NB4 (cell line): ENCODE data around the gene ELFN2.
A peak's percentile ranks its signal among the peaks of the same experiment; 100 is the strongest.

Experiments
- DNase-seq: peaks from one replicate; pipeline ENCODE4 v3.0.0; 2010; ENCODE audit warnings: low read depth
- H3K4me3 ChIP-seq: one replicate; pipeline ENCODE4 v1.5.1; 2011; ENCODE audit warnings: mild to moderate bottlenecking, low read depth, low read length, moderate library complexity
- MYC ChIP-seq: IDR thresholded peaks from 2 replicates; pipeline ENCODE4 v1.6.1; 2011; ENCODE audit warnings: low read depth, low read length
- POLR2A ChIP-seq: IDR thresholded peaks from 2 replicates; pipeline ENCODE4 v1.6.1; 2011; ENCODE audit warnings: mild to moderate bottlenecking; ENCODE audit not compliant: insufficient read length; ENCODE audit errors: extremely low read depth
- TF ChIP-seq, protein P1 (sequence below): IDR thresholded peaks from one replicate; pipeline ENCODE4 v1.5.1; 2012; ENCODE audit warnings: low read depth, low read length
- TF ChIP-seq, protein P2 (sequence below): IDR thresholded peaks from 2 replicates; pipeline ENCODE4 v1.6.1; 2011; ENCODE audit warnings: low read depth, low read length

The ELFN2 gene

DNA sequence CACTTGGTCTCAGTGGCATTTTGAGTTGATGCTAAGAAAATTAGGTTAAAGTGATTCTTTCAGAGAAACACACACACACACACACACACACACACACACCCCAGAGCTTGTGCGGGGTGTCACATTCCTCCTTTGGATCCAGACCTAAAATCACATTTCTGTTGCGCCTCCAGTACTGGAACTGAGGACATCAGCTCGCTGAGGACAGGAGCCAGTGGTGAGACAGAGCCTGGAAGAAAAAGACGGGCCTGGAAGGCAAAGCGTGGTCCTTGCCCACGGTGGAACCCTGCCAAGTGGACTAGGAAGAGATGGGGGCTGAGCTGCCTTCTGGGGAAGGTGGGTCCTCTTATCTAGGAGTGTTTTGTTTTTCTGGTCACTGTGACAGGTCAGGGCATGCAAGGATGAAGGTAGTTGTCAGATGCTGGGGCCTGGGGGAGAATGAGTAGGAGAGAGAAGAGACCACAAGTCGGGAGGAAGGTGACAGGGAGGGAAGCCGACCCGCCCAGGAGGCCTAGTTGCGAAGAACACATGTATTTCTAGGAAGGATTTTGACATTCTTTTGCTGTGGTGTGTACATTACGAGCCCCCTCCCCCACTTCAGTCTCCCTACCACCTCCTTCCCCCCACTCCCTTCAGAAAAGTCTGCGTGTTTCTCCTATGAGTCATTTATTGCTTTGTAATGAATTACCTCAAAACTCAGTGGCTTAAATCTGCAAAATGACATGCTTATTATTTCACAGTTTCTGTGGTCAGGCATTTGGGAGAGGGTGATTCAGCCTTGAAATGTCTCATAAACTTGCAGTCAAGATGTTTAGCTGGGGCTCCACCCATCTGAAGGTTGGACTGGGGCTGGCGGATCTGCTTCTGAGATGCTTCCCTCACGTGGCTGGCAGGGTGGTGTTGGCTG, 4.8 kb upstream of the ELFN2 start:
- no peak overlapping the region for H3K4me3 ChIP-seq
- TF ChIP-seq POLR2A, result no peak
- no peak for TF ChIP-seq MYC
- TF ChIP-seq, protein P1, sequence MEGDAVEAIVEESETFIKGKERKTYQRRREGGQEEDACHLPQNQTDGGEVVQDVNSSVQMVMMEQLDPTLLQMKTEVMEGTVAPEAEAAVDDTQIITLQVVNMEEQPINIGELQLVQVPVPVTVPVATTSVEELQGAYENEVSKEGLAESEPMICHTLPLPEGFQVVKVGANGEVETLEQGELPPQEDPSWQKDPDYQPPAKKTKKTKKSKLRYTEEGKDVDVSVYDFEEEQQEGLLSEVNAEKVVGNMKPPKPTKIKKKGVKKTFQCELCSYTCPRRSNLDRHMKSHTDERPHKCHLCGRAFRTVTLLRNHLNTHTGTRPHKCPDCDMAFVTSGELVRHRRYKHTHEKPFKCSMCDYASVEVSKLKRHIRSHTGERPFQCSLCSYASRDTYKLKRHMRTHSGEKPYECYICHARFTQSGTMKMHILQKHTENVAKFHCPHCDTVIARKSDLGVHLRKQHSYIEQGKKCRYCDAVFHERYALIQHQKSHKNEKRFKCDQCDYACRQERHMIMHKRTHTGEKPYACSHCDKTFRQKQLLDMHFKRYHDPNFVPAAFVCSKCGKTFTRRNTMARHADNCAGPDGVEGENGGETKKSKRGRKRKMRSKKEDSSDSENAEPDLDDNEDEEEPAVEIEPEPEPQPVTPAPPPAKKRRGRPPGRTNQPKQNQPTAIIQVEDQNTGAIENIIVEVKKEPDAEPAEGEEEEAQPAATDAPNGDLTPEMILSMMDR, result no peak
- TF ChIP-seq, protein P2, sequence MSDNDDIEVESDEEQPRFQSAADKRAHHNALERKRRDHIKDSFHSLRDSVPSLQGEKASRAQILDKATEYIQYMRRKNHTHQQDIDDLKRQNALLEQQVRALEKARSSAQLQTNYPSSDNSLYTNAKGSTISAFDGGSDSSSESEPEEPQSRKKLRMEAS, result 0 out of 2 replicates have a peak, but pooled peaks have one; percentile 8
- peak; percentile 84 for DNase-seq

DNA sequence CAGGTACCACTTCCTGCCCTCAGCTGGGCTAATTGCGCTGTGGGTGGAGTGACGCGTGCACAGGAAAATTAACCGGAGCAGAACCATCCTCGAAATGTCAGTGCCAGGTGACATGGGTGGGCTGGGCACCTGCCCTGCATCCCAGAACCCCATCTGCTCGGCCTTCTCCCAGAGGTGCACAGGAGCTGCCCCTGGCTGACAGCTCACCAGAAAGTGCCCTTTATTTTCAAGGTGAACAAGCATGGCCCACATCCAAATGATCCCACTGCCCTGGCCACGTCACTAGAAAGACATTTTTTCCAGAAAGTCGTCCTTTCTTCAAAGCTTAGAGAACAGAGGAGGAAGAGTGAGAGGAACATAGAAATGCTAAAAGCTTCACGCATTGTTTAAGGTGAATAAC, 4.1 kb upstream of the ELFN2 start:
- TF ChIP-seq, protein P2, result no peak
- TF ChIP-seq, protein P1, result no peak
- TF ChIP-seq MYC (no peak), POLR2A (no peak)
- DNase-seq, result no peak
- H3K4me3 ChIP-seq, result no peak overlapping the region

DNA sequence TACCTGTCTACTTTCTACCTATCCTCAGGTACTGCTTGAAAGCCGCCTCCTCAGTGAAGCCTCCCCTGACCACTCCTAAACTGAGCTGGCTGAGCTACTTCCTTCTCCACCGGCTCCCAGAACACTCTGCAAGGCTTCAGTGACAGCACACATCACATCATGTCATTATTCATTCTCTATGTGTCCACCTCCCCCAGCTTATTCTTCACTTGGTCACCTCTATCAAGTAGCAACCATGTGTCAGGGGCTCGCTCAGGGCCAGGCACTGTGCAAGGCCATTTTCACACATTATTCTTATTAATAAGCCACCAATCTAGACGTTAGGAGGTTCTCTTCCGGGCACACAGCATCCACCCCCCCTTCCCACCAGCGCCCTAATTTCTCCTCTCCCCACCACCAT, 3.7 kb upstream of the ELFN2 start:
- no peak overlapping the region for H3K4me3 ChIP-seq
- TF ChIP-seq, protein P1, result no peak
- TF ChIP-seq MYC (no peak), POLR2A (no peak)
- TF ChIP-seq, protein P2, result no peak
- DNase-seq, result no peak

DNA sequence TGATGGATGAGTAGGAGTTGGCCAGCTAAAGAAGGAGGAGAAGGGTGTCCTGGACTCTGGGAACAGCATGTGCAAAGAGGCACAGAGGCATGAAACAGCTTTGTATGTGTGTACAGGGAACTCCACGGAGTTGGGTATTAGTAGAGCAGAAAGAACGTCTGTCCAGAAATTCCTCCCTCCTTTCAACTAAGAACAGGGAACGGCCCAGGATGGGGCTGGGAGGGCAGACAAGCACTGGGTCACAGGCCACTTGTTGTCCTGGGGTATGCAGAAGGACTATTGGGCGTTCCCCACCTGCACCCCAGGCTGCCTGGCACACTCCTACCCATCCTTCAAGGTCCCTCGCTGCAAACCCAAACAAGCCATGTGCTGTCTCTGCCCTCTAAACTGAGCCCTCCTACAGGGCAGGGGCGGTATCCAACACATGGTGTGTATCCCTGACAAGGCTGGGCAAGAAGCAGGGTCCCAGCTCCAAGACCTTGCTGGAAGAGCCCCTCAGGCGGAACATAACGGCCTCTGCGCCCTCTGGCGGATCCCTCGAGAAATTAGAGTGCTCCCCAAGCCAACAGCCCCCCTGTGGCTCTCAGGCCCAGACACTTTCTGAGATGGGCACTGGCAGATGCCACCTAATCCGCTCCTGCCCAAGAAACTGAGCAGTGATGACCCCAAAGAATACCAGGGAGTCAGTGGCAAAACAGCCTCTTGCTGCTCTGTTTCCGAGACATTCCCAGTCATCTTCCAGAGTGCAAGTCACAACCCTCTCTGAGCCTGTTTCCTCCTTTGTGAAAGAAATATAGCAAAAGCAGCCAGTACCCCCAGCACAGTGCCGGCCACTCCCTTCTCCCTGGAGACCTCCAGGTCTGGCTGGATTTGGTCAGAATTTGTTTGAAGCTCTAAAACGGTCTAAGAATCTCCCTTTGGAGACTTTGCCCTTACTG, 1.6 kb upstream of the ELFN2 start:
- TF ChIP-seq MYC, result no peak
- TF ChIP-seq, protein P1, result peak; percentile 66
- TF ChIP-seq, protein P2, result no peak

DNA sequence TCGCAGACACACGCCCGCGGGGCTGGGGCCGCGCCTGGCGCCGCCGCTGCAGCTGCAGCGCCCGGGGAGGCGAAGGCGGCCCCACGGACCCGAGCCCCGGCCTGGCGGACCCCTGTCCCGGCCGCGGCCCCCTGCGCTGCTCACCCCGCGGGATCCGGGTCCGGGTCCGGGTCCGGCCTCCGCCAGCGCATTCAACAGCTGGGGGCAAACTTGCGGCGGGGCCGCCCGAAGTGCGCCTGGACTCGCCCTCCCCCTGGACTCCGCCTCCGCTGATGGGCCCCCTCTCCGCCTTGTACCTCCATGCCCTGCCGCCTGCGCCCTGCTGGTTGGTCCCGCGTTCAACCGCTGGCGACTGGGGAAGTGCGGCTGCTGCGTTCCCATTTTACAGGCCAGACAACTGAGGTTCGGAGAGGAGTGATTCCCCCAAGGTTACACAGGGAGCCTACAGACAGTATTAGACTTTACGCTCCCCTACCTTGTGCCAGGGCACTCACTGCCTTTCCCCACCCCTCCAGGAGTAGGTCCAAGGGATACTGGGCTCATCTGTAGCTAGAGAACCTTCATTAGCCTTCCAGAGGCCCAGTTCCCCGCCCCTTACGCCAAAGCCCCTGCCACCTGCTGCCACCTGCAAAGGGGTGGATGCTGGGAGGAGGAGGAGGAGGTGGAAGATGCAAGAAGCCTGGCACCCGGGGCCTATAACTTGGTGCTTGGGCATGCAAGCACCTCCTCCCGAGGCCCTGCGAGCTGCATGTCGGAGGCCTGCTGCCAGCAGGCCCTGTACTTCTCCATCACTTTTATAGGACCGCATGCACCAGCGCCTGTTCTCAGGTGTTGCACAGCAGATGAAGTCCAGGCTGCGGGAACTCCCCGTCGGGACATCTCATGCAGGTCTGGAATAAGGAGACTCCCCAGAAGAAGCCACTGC, 694 bp upstream of the ELFN2 start:
- TF ChIP-seq POLR2A, result no peak
- TF ChIP-seq, protein P1, result no peak
- no peak overlapping the region for H3K4me3 ChIP-seq
- DNase-seq, result no peak

More for the DNA sequence above, 1.6 kb upstream of the ELFN2 start:
- no peak overlapping the region for H3K4me3 ChIP-seq
- peak; percentile 68 for DNase-seq
